C4-2B (cell line): ENCODE results near the gene CLC.
"Not testable (repeated sequence)": the region's sequence is repeated elsewhere in the genome, so short reads cannot be mapped to it uniquely, and the experiment has no call there.

Source experiments
- H3K27ac ChIP-seq: fragments of 450-650 bp; 2 replicates; pipeline ENCODE4 v1.5.1; 2017
- CTCF ChIP-seq: fragments of 450-650 bp; conservative IDR thresholded peaks from 2 replicates; pipeline ENCODE4 v1.5.1; 2017; ENCODE audit warnings: mild to moderate bottlenecking
- ZFX ChIP-seq: fragments of 450-650 bp; IDR thresholded peaks from 2 replicates; pipeline ENCODE4 v1.6.1; 2017

The CLC gene

GRCh38 chr19:39692166-39692565, 45.7 kb downstream of the CLC start:
- no peak overlapping the region for H3K27ac ChIP-seq
- TF ChIP-seq CTCF (no peak), ZFX (no peak)

GRCh38 chr19:39688637-39689036, 49.2 kb downstream of the CLC start:
- not testable (repeated sequence) for H3K27ac ChIP-seq

GRCh38 chr19:39686739-39687138, 51.1 kb downstream of the CLC start:
- H3K27ac ChIP-seq = no peak overlapping the region
- no peak for TF ChIP-seq CTCF
- TF ChIP-seq ZFX = no peak

GRCh38 chr19:39684267-39684666, 53.6 kb downstream of the CLC start:
- H3K27ac ChIP-seq = no peak overlapping the region
- TF ChIP-seq ZFX (no peak), CTCF (no peak)

- H3K27ac ChIP-seq = no peak overlapping the region
- TF ChIP-seq CTCF (no peak), ZFX (no peak)
These were observed 56.4 kb downstream of the CLC start for GRCh38 chr19:39681416-39681815.
